H1 (cell line): ENCODE results near the gene CST5. TPM values are rescaled to one million over a fixed set of nuclear protein-coding genes. Genes with fewer than 3 reads are reported as not detected.
A peak's percentile ranks its signal among the peaks of the same experiment; 100 is the strongest.

Experiments
- CTCF ChIA-PET: fragments of 300-600 bp; sonication (Branson Sonifier 250); formaldehyde crosslinking; loops from one replicate; lab custom pipeline; 2021; ENCODE audit not compliant: partially characterized antibody; lab: Charles Lee
- POLR2A ChIA-PET: fragments of 300-600 bp; sonication (Branson Sonifier 250); formaldehyde crosslinking; loops from one replicate; lab custom pipeline; 2021; ENCODE audit warnings: inconsistent platforms; ENCODE audit not compliant: partially characterized antibody; lab: Charles Lee
- DNase-seq, 2 experiments: peaks; one replicate each; pipeline versions ENCODE4 v3.0.0 to v3.0.0-alpha.2; 2010 to 2022; ENCODE audit warnings: low spot score in 2 of 2, low read depth in 1 of 2, mixed read lengths in 1 of 2
- FAIRE-seq: peaks from 2 replicates; lab custom pipeline; 2011; peaks lifted over from hg19 to GRCh38; lab: Jason Lieb, UNC
- H2AFZ ChIP-seq: 2 replicates; pipeline ENCODE4 v1.8.1; 2012; ENCODE audit warnings: low read length, inconsistent platforms
- H2AK5ac ChIP-seq: 2 replicates; pipeline ENCODE4 v1.6.1; 2013; ENCODE audit warnings: low read depth, low read length
- H2BK120ac ChIP-seq: replicated peaks from 2 replicates; pipeline ENCODE3; 2013; ENCODE audit warnings: low read depth, low read length, inconsistent platforms
- H2BK12ac ChIP-seq: 2 replicates; pipeline ENCODE4 v1.6.1; 2013; ENCODE audit warnings: low read depth, low read length
- H2BK15ac ChIP-seq: 2 replicates; pipeline ENCODE4 v1.6.1; 2013; ENCODE audit warnings: low read length
- H2BK20ac ChIP-seq: 2 replicates; pipeline ENCODE4 v1.6.1; 2013; ENCODE audit warnings: low read length
- H2BK5ac ChIP-seq: 2 replicates; pipeline ENCODE4 v1.6.1; 2013; ENCODE audit warnings: low read depth, low read length
- H3K14ac ChIP-seq: 2 replicates; pipeline ENCODE4 v1.6.1; 2013; ENCODE audit warnings: inconsistent platforms; ENCODE audit not compliant: insufficient read length
- H3K18ac ChIP-seq: 2 replicates; pipeline ENCODE4 v1.6.1; 2013; ENCODE audit warnings: low read length; ENCODE audit errors: extremely low read depth
- H3K23ac ChIP-seq: 2 replicates; pipeline ENCODE4 v1.6.1; 2013; ENCODE audit warnings: inconsistent platforms; ENCODE audit not compliant: insufficient read length
- H3K23me2 ChIP-seq: 2 replicates; pipeline ENCODE4 v1.6.1; 2013; ENCODE audit warnings: low read depth, low read length
- H3K27ac ChIP-seq: 2 replicates; pipeline ENCODE4 v1.6.1; 2011; ENCODE audit warnings: low read depth, low read length, inconsistent platforms
- H3K27me3 ChIP-seq, 4 experiments: replicated peaks in 1 of 4; 1 replicate in 1 of 4; 2 replicates in 3 of 4; pipeline versions ENCODE4 v1.6.1 to v1.8.1; 2011 to 2013; ENCODE audit warnings: low read length in 3 of 4, mild to moderate bottlenecking in 3 of 4, inconsistent platforms in 2 of 4, mixed read lengths in 2 of 4, moderate library complexity in 1 of 4; ENCODE audit not compliant: control insufficient read depth in 3 of 4, insufficient read depth in 3 of 4; ENCODE audit errors: extremely low read depth in 1 of 4
- H3K36me3 ChIP-seq, 4 experiments: 2 replicates each; pipeline versions ENCODE4 v1.6.1 to v1.8.1; 2011 to 2013; ENCODE audit warnings: mild to moderate bottlenecking in 4 of 4, low read length in 3 of 4, moderate library complexity in 2 of 4, control low read depth in 1 of 4, inconsistent platforms in 1 of 4; ENCODE audit not compliant: insufficient read depth in 4 of 4, control insufficient read depth in 2 of 4
- H3K4ac ChIP-seq: replicated peaks from 2 replicates; pipeline ENCODE3; 2013; ENCODE audit warnings: low read length, low read depth, mixed read lengths, inconsistent platforms; ENCODE audit not compliant: insufficient read length
- H3K4me1 ChIP-seq, 4 experiments: replicated peaks in 1 of 4; 1 replicate in 1 of 4; 2 replicates in 3 of 4; pipeline versions ENCODE4 v1.6.1 to v1.8.1; 2011 to 2013; ENCODE audit warnings: low read length in 3 of 4, inconsistent platforms in 2 of 4, mixed read lengths in 1 of 4; ENCODE audit not compliant: insufficient read depth in 4 of 4, control insufficient read depth in 3 of 4
- H3K4me2 ChIP-seq, 2 experiments: 2 replicates each; pipeline versions ENCODE4 v1.6.1 to v1.8.1; 2011 to 2013; ENCODE audit warnings: low read depth in 2 of 2, low read length in 2 of 2, control low read depth in 1 of 2, inconsistent platforms in 1 of 2, mild to moderate bottlenecking in 1 of 2; ENCODE audit not compliant: insufficient read depth in 1 of 2
- H3K4me3 ChIP-seq, 4 experiments: fragments of 200-600, 300-600 bp in 1 of 4; sonication (generic), shearing (Covaris generic), sonication (Bioruptor Twin) in 1 of 4; 2 replicates each; pipeline versions ENCODE4 v1.5.1 to v1.8.1; 2011 to 2016; ENCODE audit warnings: low read length in 4 of 4, low read depth in 3 of 4, control low read depth in 2 of 4, inconsistent platforms in 2 of 4, mild to moderate bottlenecking in 2 of 4, mixed read lengths in 1 of 4, moderate library complexity in 1 of 4; ENCODE audit not compliant: insufficient read depth in 2 of 4; ENCODE audit errors: extremely low read depth in 1 of 4
- H3K56ac ChIP-seq: replicated peaks from 2 replicates; pipeline ENCODE3; 2013; ENCODE audit warnings: low read depth, mild to moderate bottlenecking, mixed read lengths, low read length, inconsistent platforms; ENCODE audit not compliant: insufficient read length
- H3K79me1 ChIP-seq: 2 replicates; pipeline ENCODE4 v1.6.1; 2013; ENCODE audit warnings: low read depth, low read length, control low read depth
- H3K79me2 ChIP-seq, 2 experiments: 2 replicates each; pipeline versions ENCODE4 v1.6.1 to v1.8.1; 2012 to 2013; ENCODE audit warnings: low read length in 2 of 2, mild to moderate bottlenecking in 2 of 2, inconsistent platforms in 1 of 2; ENCODE audit not compliant: insufficient read depth in 2 of 2, control insufficient read depth in 1 of 2
- H3K9ac ChIP-seq, 4 experiments: replicated peaks in 1 of 4; 1 replicate in 1 of 4; 2 replicates in 3 of 4; pipeline versions ENCODE4 v1.6.1 to v1.8.1; 2011 to 2013; ENCODE audit warnings: low read depth in 3 of 4, low read length in 3 of 4, control low read depth in 2 of 4, mild to moderate bottlenecking in 2 of 4, moderate library complexity in 2 of 4, inconsistent platforms in 1 of 4; ENCODE audit errors: extremely low read depth in 1 of 4
- H3K9me3 ChIP-seq, 2 experiments: 2 replicates each; pipeline versions ENCODE4 v1.6.1 to v1.8.1; 2012 to 2013; ENCODE audit warnings: mild to moderate bottlenecking in 2 of 2, moderate library complexity in 2 of 2, control low read depth in 1 of 2, inconsistent platforms in 1 of 2, low read depth in 1 of 2, low read length in 1 of 2, mixed read lengths in 1 of 2; ENCODE audit not compliant: insufficient read depth in 2 of 2
- H4K20me1 ChIP-seq, 2 experiments: replicated peaks in 1 of 2; 2 replicates each; pipeline versions ENCODE3 to v1.8.1; 2011 to 2013; ENCODE audit warnings: inconsistent platforms in 2 of 2, low read length in 2 of 2, mild to moderate bottlenecking in 1 of 2; ENCODE audit not compliant: insufficient read depth in 2 of 2, control insufficient read depth in 1 of 2
- H4K5ac ChIP-seq: 2 replicates; pipeline ENCODE4 v1.6.1; 2013; ENCODE audit warnings: low read length, low read depth, mixed read lengths, inconsistent platforms; ENCODE audit not compliant: insufficient read length
- H4K8ac ChIP-seq: 2 replicates; pipeline ENCODE4 v1.8.0; 2013; ENCODE audit warnings: mild to moderate bottlenecking, moderate library complexity, low read length, inconsistent platforms; ENCODE audit not compliant: insufficient read depth; ENCODE audit errors: extremely low read depth
- H4K91ac ChIP-seq: replicated peaks from 2 replicates; pipeline ENCODE3; 2013; ENCODE audit warnings: low read length, mixed read lengths, inconsistent platforms; ENCODE audit not compliant: insufficient read length
- CEBPB ChIP-seq: IDR thresholded peaks from 2 replicates; pipeline ENCODE4 v1.6.1; 2012; ENCODE audit warnings: low read depth, low read length
- POLR2AphosphoS5 ChIP-seq: IDR thresholded peaks from 2 replicates; pipeline ENCODE4 v1.6.1; 2011; ENCODE audit warnings: low read depth, low read length
- WGBS, 2 experiments: shearing (Covaris generic) in 1 of 2; methylation state at CpG; one replicate each; pipeline versions ENCODE4 v1.1.6 to v1.1.7; 2013 to 2015; ENCODE audit warnings: low lambda C conversion rate in 2 of 2, mixed read lengths in 2 of 2, inconsistent platforms in 1 of 2, low coverage in 1 of 2, missing lambda C conversion rate in 1 of 2; ENCODE audit not compliant: insufficient replicate concordance in 2 of 2, insufficient coverage in 1 of 2, insufficient read length in 1 of 2; ENCODE audit errors: extremely low coverage in 1 of 2, missing lambda C conversion rate in 1 of 2; 5-methylcytosine and 5-hydroxymethylcytosine counted together
- polyA plus RNA-seq, 7 experiments: library from polyadenylated mRNA; depleted of rRNA in 3 of 7; stranded (reverse) in 5 of 7; unstranded in 2 of 7; fragments of >200 nt in 5 of 7; fragments of 200-250 nt in 2 of 7; gene quantifications; 1 replicate in 5 of 7; 2 replicates in 1 of 7; 4 replicates in 1 of 7; pipeline versions ENCODE4 v1.2.1 to v1.2.3, GENCODE V29; 2011 to 2013; ENCODE audit warnings: missing spikeins in 2 of 7, mixed read lengths in 2 of 7
- total RNA-seq: library from RNA; stranded (reverse); fragmentation: NEBNext Ultra II Directional; extraction: Animal tissue kit (Norgen Biotek cat#: 25700); gene quantifications from 2 replicates; pipeline ENCODE4 v1.2.1, GENCODE V29; 2021

The CST5 gene
- total and polyA plus RNA-seq, 2 of the 8 experiments (the other 6 are each of a cell fraction or from before 2014, with no cell fraction given): not detected

DNA sequence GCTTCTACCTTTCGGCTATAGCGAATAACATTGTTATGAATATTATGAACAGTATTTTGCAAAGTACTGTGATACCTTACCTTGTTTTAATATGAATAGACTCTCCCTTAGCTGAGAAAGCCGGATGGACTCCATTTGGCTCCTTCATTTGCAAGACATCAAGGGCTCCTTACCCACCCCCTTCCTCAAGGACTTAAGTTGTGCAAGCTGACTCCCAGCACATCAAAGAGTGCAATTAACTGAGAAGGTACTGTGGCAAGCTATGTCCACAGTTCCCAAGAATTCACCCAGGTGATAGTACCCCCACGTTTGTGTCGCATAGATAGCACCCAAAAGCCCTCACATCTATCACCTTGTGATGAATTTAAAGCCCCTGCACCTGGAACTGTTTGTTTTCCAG is 11.2 kb downstream of the CST5 start:
- Histone ChIP-seq H3K27ac (no peak overlapping the region), H2AFZ (no peak overlapping the region)
- TF ChIP-seq CEBPB (peak; percentile 80), POLR2AphosphoS5 (no peak)
- TF ChIP-seq, all 59 proteins: peak for 1

More for the DNA sequence above, 11.2 kb downstream of the CST5 start:
- WGBS, 2 experiments: 5% methylated on average over 5 of the region's 5 CpGs; no CpG with 5 or more reads in 1 of the 2 experiments
- peak overlapping the region; percentile 59 to 73 for H3K4me2 ChIP-seq
- ChIA-PET POLR2A (interaction anchor here (0.6 kb wide), 1 partner anchor 37 kb away, joined by 3 read pairs; no protein-coding TSS in a partner anchor), CTCF (interaction anchor here (0.7 to 0.9 kb wide), 3 partner anchors 43 to 924 kb away, joined by 3 to 5 read pairs (median 4); no protein-coding TSS in a partner anchor)
- H3K18ac ChIP-seq: no peak overlapping the region
- no peak overlapping the region for H2BK15ac ChIP-seq
- H3K4me1 ChIP-seq: peaks cover 9 to 31% (median 17%) of the 10 kb centered on the region in 4 experiments; a peak in 6 of 7 replicates
- no peak overlapping the region for H4K91ac ChIP-seq
- no peak overlapping the region for H4K5ac ChIP-seq
- H3K4ac ChIP-seq: no peak overlapping the region
- H2BK12ac ChIP-seq: no peak overlapping the region
- H2BK120ac ChIP-seq: no peak overlapping the region
- no peaks in the 10 kb centered on the region for H4K20me1 ChIP-seq
- no peak overlapping the region for H3K23ac ChIP-seq
- H3K56ac ChIP-seq: no peak overlapping the region
- H3K79me1 ChIP-seq: no peaks in the 10 kb centered on the region
- DNase-seq (no peak), FAIRE-seq (peak; percentile 24)
- H2BK5ac ChIP-seq: peak overlapping the region; percentile 61; the same call in 1 of the 2 replicates
- H2AK5ac ChIP-seq: no peak overlapping the region
- no peak overlapping the region for H4K8ac ChIP-seq
- H3K14ac ChIP-seq: no peak overlapping the region
- H3K27me3 ChIP-seq: no peaks in the 10 kb centered on the region
- no peaks in the 10 kb centered on the region for H3K79me2 ChIP-seq
- H3K23me2 ChIP-seq: no peaks in the 10 kb centered on the region
- H3K9ac ChIP-seq: no peak overlapping the region
- H3K4me3 ChIP-seq: peak overlapping the region in 2 of 4 experiments; percentile 10 to 50; a peak in 3 of 8 replicates
- H3K9me3 ChIP-seq: no peaks in the 10 kb centered on the region
- H2BK20ac ChIP-seq: 0 out of 2 replicates have a peak overlapping the region, but pooled peaks have one; percentile 88
- H3K36me3 ChIP-seq: no peaks in the 10 kb centered on the region
